K562 treated with DMSO at 1 percent for 4 hours (cell line): ENCODE data around the gene HBS1L. TPM values are rescaled to one million over a fixed set of nuclear protein-coding genes. Genes with fewer than 3 reads are reported as not detected.

Experiments used
- total RNA-seq: library from RNA; unstranded; fragments of 300-600 nt; gene quantifications from 2 replicates; pipeline ENCODE4 v1.2.3, GENCODE V29; 2022; ENCODE audit not compliant: insufficient read depth

Gene HBS1L
- total RNA-seq: 68.0 and 72.5 TPM in 2 replicates

GRCh38 chr6:135054569-135055498 is at the start of gene HBS1L:
Gene HBS1L (minus strand): TSS chr6:135054822. CDS start chr6:135054691, 131 bp downstream.

GRCh38 chr6:134949927-134950326 is 104.7 kb downstream of the HBS1L start, which contains the start of gene ALDH8A1:
Gene ALDH8A1 (minus strand): TSS chr6:134950101. CDS start chr6:134950053, 48 bp downstream.

Other genes starting within 250 kb of the HBS1L start
- gene ALDH8A1, start 104.7 kb downstream of the HBS1L start, total RNA-seq: 3.3 TPM in 1 of 2 replicates, not detected in the other
- gene MYB, start 126.5 kb upstream of the HBS1L start, total RNA-seq: 24.0 and 31.5 TPM in 2 replicates